Measurements from ENCODE around the gene COG1. TPM values are rescaled to one million over a fixed set of nuclear protein-coding genes. Genes with fewer than 3 reads are reported as not detected.

Gene COG1
- total RNA-seq, 2 experiments from 2014 or later = 38.3 to 44.1 TPM

DNA sequence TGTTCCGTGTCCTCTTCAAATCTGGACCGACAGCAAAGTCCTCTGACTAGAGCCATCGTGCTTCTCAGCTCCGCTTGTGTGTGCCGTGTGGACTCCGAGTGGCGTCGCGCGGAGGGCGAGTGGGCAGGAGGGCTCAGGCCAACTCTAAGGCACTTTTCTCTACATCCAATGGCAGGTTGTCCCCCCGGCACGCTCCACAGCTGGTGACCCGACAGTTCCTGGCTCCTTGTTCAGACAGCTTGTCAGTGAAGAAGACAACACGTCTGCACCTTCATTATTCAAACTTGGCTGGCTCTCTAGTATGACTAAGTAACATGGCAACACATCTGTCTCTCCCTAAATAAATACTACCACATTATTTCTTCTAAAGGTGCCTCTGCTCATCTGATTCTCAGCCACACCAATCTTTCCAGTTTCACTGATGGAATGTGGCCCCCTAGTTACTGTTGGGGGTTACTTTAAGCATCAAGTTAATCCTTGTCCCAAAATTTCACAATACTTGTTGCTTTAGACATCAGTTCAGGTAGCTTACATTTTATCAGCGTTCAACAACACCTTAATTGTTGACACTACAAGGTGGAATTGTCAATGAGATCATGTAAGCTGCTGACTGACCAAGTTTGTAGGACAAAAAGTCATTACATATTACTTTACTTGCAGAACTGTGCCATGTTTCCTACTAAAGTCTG, 15.4 kb downstream of the COG1 start:
- Histone ChIP-seq H3K4me2 (ENCODE audit: low read length) (no peak overlapping the region), H3K4me1 (ENCODE audit: insufficient read depth, low read length, poor library complexity, severe bottlenecking) (no peaks in the 10 kb centered on the region), H3K36me3 (ENCODE audit: insufficient read depth, low read length) (peaks cover 81% of the 10 kb centered on the region), H3K27ac (ENCODE audit: low read depth, low read length, poor library complexity, severe bottlenecking) (no peak overlapping the region), H4K20me1 (ENCODE audit: insufficient read depth, low read length) (peaks cover 7% of the 10 kb centered on the region), H3K4me3 (ENCODE audit: low read depth, low read length, poor library complexity, severe bottlenecking) (no peak overlapping the region), H2AFZ (ENCODE audit: low read length) (no peak overlapping the region), H3K79me2 (ENCODE audit: insufficient read depth, low read depth, low read length) (peaks cover 5% of the 10 kb centered on the region; the same call in 1 of the 2 replicates), H3K9me3 (ENCODE audit: low read length) (no peaks in the 10 kb centered on the region), H3K9me2 (ENCODE audit: insufficient read depth, low read length) (no peaks in the 10 kb centered on the region)
- ChIA-PET POLR2A (interaction anchor here (0.9 to 1.0 kb wide), 2 partner anchors 10 to 481 kb away, joined by 3 read pairs; no protein-coding TSS in a partner anchor), CTCF (ENCODE audit: unreplicated experiment) (no interaction called here)
- intact Hi-C loops (cut with micrococcal nuclease; ENCODE audit: unreplicated experiment) = no loop called here
- no peak for TF ChIP-seq EZH2phosphoT487 (IDR thresholded peaks at IDR 0.05; ENCODE audit: borderline replicate concordance, low read depth, low read length)
- TF ChIP-seq, protein P1, sequence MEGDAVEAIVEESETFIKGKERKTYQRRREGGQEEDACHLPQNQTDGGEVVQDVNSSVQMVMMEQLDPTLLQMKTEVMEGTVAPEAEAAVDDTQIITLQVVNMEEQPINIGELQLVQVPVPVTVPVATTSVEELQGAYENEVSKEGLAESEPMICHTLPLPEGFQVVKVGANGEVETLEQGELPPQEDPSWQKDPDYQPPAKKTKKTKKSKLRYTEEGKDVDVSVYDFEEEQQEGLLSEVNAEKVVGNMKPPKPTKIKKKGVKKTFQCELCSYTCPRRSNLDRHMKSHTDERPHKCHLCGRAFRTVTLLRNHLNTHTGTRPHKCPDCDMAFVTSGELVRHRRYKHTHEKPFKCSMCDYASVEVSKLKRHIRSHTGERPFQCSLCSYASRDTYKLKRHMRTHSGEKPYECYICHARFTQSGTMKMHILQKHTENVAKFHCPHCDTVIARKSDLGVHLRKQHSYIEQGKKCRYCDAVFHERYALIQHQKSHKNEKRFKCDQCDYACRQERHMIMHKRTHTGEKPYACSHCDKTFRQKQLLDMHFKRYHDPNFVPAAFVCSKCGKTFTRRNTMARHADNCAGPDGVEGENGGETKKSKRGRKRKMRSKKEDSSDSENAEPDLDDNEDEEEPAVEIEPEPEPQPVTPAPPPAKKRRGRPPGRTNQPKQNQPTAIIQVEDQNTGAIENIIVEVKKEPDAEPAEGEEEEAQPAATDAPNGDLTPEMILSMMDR (conservative IDR thresholded peaks at IDR 0.05; ENCODE audit: low read length) = no peak
- DNase-seq (ENCODE audit: low spot score) = no peak
- no TSS peak for BruUV-seq (replicated peaks)

DNA sequence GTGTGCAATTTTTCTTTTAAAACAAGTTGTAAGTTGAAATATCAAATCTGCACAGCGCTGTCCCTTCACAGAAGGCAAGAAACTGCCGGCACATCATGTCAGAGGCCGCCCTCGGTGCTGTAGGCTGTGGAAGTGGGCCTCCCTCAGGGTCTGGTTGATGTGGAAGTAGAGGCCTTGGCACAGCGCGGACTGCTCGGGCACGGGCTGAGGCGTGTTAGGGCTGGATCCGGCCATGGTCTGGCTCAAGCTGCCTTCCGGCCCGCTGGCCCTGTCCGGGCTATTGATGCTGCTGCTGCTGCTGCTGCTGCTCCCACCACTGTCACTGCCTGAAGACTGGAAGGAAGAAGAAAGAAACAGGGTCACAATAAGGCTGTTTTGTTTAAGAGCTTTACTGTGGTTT, 16.6 kb downstream of the COG1 start:
- Histone ChIP-seq H2AFZ (ENCODE audit: low read length) (no peak overlapping the region), H4K20me1 (ENCODE audit: insufficient read depth, low read length) (peaks cover 7% of the 10 kb centered on the region), H3K9me2 (ENCODE audit: insufficient read depth, low read length) (no peaks in the 10 kb centered on the region), H3K4me1 (ENCODE audit: insufficient read depth, low read length, poor library complexity, severe bottlenecking) (no peaks in the 10 kb centered on the region), H3K4me2 (ENCODE audit: low read length) (no peak overlapping the region), H3K36me3 (ENCODE audit: insufficient read depth, low read length) (peaks cover 81% of the 10 kb centered on the region), H3K4me3 (ENCODE audit: low read depth, low read length, poor library complexity, severe bottlenecking) (no peak overlapping the region), H3K79me2 (ENCODE audit: insufficient read depth, low read depth, low read length) (peaks cover 5% of the 10 kb centered on the region; the same call in 1 of the 2 replicates), H3K27ac (ENCODE audit: low read depth, low read length, poor library complexity, severe bottlenecking) (no peak overlapping the region), H3K9me3 (ENCODE audit: low read length) (no peaks in the 10 kb centered on the region)
- no peak for TF ChIP-seq EZH2phosphoT487 (IDR thresholded peaks at IDR 0.05; ENCODE audit: borderline replicate concordance, low read depth, low read length)
- TF ChIP-seq, protein P1 (conservative IDR thresholded peaks at IDR 0.05; ENCODE audit: low read length) = no peak
- BruUV-seq (replicated peaks) = no TSS peak
- CTCF ChIA-PET (ENCODE audit: unreplicated experiment) = no interaction called here
- DNase-seq (ENCODE audit: low spot score) = no peak
- POLR2A ChIA-PET = interaction anchor here (0.7 to 0.8 kb wide), 2 partner anchors 8 to 15 kb away, joined by 3 to 4 read pairs; no protein-coding TSS in a partner anchor
- intact Hi-C loops (cut with micrococcal nuclease; ENCODE audit: unreplicated experiment) = no loop called here
